HCT116 (cell line): ENCODE data around the gene PHC1. TPM values are rescaled to one million over a fixed set of nuclear protein-coding genes. Genes with fewer than 3 reads are reported as not detected.

Experiments used
- ATAC-seq: fragments of 200-7000 bp; cut with Tn5 transposase; 2 replicates; pipeline ENCODE4 v1.9.1; 2020; ENCODE audit warnings: mild to moderate bottlenecking, moderate library complexity
- BruUV-seq: library from RNA; stranded (reverse); fragments of 400-500 nt; replicated peaks from 2 replicates; lab custom pipeline; 2021; lab: Mats Ljungman, UMichigan
- CTCF ChIA-PET: fragments of 300-600 bp; sonication (Branson Sonifier 250); formaldehyde crosslinking; loops from one replicate; lab custom pipeline; 2021; ENCODE audit warnings: antibody characterized with exemption; lab: Charles Lee
- POLR2A ChIA-PET: fragments of 300-600, 350-600 bp; sonication (Branson Sonifier 250); formaldehyde crosslinking; loops from one replicate; lab custom pipeline; 2021; ENCODE audit warnings: antibody characterized with exemption; lab: Charles Lee
- RAD21 ChIA-PET, 2 experiments: fragments of 300-600 bp; sonication (Branson Sonifier 250); formaldehyde crosslinking; loops; one replicate each; lab custom pipeline; 2023; ENCODE audit warnings: low total read pairs in 2 of 2; ENCODE audit not compliant: uncharacterized antibody in 2 of 2, unreplicated experiment in 2 of 2, low non-redundant PET in 1 of 2; lab: Charles Lee
- DNase-seq: peaks from one replicate; pipeline ENCODE4 v3.0.0-alpha.2; 2010; ENCODE audit warnings: low read depth, low spot score
- H2AFZ ChIP-seq: fragments of 200-600 bp; shearing (Covaris generic), sonication (generic); 2 replicates; pipeline ENCODE4 v1.6.1; 2017; ENCODE audit warnings: low read depth, mixed run types, mixed read lengths, antibody characterized with exemption, low read length; ENCODE audit not compliant: poor library complexity, severe bottlenecking
- H3K27ac ChIP-seq: 2 replicates; pipeline ENCODE4 v1.5.1; 2012; ENCODE audit warnings: low read depth, low read length
- H3K27me3 ChIP-seq: fragments of 200-600 bp; sonication (generic); 2 replicates; pipeline ENCODE4 v1.6.1; 2016; ENCODE audit warnings: mixed run types, low read length, mixed read lengths; ENCODE audit not compliant: insufficient read depth
- H3K36me3 ChIP-seq, 2 experiments: fragments of 200-500 bp in 1 of 2; fragments of 200-600 bp in 1 of 2; sonication (Bioruptor generic) in 1 of 2; sonication (generic) in 1 of 2; 2 replicates each; pipeline versions ENCODE4 v1.5.1 to v1.6.1; 2014 to 2016; ENCODE audit warnings: low read length in 2 of 2, inconsistent platforms in 1 of 2, mixed read lengths in 1 of 2, mixed run types in 1 of 2; ENCODE audit not compliant: insufficient read depth in 2 of 2, control insufficient read depth in 1 of 2
- H3K4me1 ChIP-seq, 2 experiments: fragments of 200-600 bp in 1 of 2; sonication (generic) in 1 of 2; 2 replicates each; pipeline versions ENCODE4 v1.5.1 to v1.6.1; 2012 to 2017; ENCODE audit warnings: low read length in 2 of 2, inconsistent platforms in 1 of 2, mild to moderate bottlenecking in 1 of 2, mixed read lengths in 1 of 2, mixed run types in 1 of 2, moderate library complexity in 1 of 2; ENCODE audit not compliant: insufficient read depth in 2 of 2, control insufficient read depth in 1 of 2
- H3K4me2 ChIP-seq: fragments of 200-600 bp; sonication (generic); 2 replicates; pipeline ENCODE4 v1.6.1; 2017; ENCODE audit warnings: mixed run types, low read length, mixed read lengths
- H3K4me3 ChIP-seq, 2 experiments: fragments of 200-600 bp in 1 of 2; sonication (generic) in 1 of 2; replicated peaks in 1 of 2; 2 replicates each; pipeline ENCODE4 v1.5.1; 2011 to 2016; ENCODE audit warnings: low read length in 2 of 2, control low read depth in 1 of 2, low read depth in 1 of 2, mild to moderate bottlenecking in 1 of 2, mixed read lengths in 1 of 2, mixed run types in 1 of 2
- H3K79me2 ChIP-seq: fragments of 200-600 bp; sonication (generic); 2 replicates; pipeline ENCODE4 v1.6.1; 2017; ENCODE audit warnings: mild to moderate bottlenecking, mixed run types, low read length, moderate library complexity, mixed read lengths; ENCODE audit not compliant: insufficient read depth
- H3K9ac ChIP-seq: fragments of 200-600 bp; sonication (generic); 2 replicates; pipeline ENCODE4 v1.6.1; 2016; ENCODE audit warnings: low read length, mixed read lengths
- H3K9me2 ChIP-seq: fragments of 200-600 bp; sonication (generic), shearing (Covaris generic); 2 replicates; pipeline ENCODE4 v1.6.1; 2017; ENCODE audit warnings: mixed run types, mild to moderate bottlenecking, moderate library complexity; ENCODE audit not compliant: insufficient read depth
- H3K9me3 ChIP-seq, 2 experiments: fragments of 200-500 bp in 1 of 2; fragments of 200-600 bp in 1 of 2; sonication (Bioruptor generic) in 1 of 2; sonication (generic) in 1 of 2; 2 replicates each; pipeline ENCODE4 v1.6.1; 2014 to 2017; ENCODE audit warnings: low read length in 2 of 2, mixed read lengths in 2 of 2, inconsistent platforms in 1 of 2, low read depth in 1 of 2, mild to moderate bottlenecking in 1 of 2, mixed run types in 1 of 2, moderate library complexity in 1 of 2; ENCODE audit not compliant: control insufficient read depth in 1 of 2, insufficient read depth in 1 of 2
- H4K20me1 ChIP-seq: fragments of 200-600 bp; sonication (generic), shearing (Covaris generic); 2 replicates; pipeline ENCODE4 v1.6.1; 2017; ENCODE audit warnings: mixed run types, mild to moderate bottlenecking, moderate library complexity; ENCODE audit not compliant: insufficient read depth
- CBX3 ChIP-seq: IDR thresholded peaks from 2 replicates; pipeline ENCODE4 v1.6.1; 2012; ENCODE audit warnings: low read depth
- CTCF ChIP-seq, 3 experiments: fragments of 200-600 bp in 1 of 3; sonication (generic) in 1 of 3; IDR thresholded peaks in 2 of 3; conservative IDR thresholded peaks in 1 of 3; 2 replicates each; pipeline ENCODE4 v1.5.1; 2012 to 2017; ENCODE audit warnings: low read depth in 2 of 3, low read length in 2 of 3, antibody characterized with exemption in 1 of 3, borderline replicate concordance in 1 of 3, control low read depth in 1 of 3, mild to moderate bottlenecking in 1 of 3, mixed read lengths in 1 of 3, mixed run types in 1 of 3, moderate library complexity in 1 of 3; ENCODE audit not compliant: insufficient read depth in 1 of 3
- EZH2 ChIP-seq: fragments of 200-600 bp; sonication (generic); IDR thresholded peaks from 2 replicates; pipeline ENCODE4 v1.6.1; 2017; ENCODE audit warnings: antibody characterized with exemption, mixed run types
- JUND ChIP-seq: IDR thresholded peaks from 2 replicates; pipeline ENCODE4 v1.6.1; 2012
- POLR2AphosphoS5 ChIP-seq: IDR thresholded peaks from 2 replicates; pipeline ENCODE4 v1.6.1; 2011; ENCODE audit warnings: mild to moderate bottlenecking, low read depth, low read length, moderate library complexity
- SIN3A ChIP-seq: IDR thresholded peaks from 2 replicates; pipeline ENCODE4 v1.6.1; 2012; ENCODE audit warnings: low read depth
- SRF ChIP-seq: IDR thresholded peaks from 2 replicates; pipeline ENCODE4 v1.6.1; 2012; ENCODE audit warnings: low read depth
- ZBTB33 ChIP-seq: IDR thresholded peaks from 2 replicates; pipeline ENCODE4 v1.6.1; 2011; ENCODE audit warnings: mild to moderate bottlenecking, low read length, moderate library complexity; ENCODE audit not compliant: insufficient replicate concordance; ENCODE audit errors: extremely low read depth
- ZFX ChIP-seq: fragments of 450-650 bp; IDR thresholded peaks from 2 replicates; pipeline ENCODE4 v1.6.1; 2017
- intact Hi-C: fragments of 100-400 bp; cut with micrococcal nuclease; formaldehyde crosslinking; loops from 2 replicates; pipeline ENCODE4 v1.10.0; 2022
- total RNA-seq: library from RNA; stranded (reverse); gene quantifications from one replicate; pipeline ENCODE4 v1.2.1, GENCODE V29; 2021; ENCODE audit not compliant: unreplicated experiment

PHC1 gene
- total RNA-seq, 1 experiment from 2014 or later, result 22.8 TPM

- Histone ChIP-seq H3K4me2 (peak overlapping the region; percentile 92), H3K4me1 (peaks cover 3 to 26% of the 10 kb centered on the region in 2 experiments; a peak in 3 of 4 replicates), H2AFZ (peak overlapping the region; percentile 87), H3K9me3 (peaks cover 0 to 3% of the 10 kb centered on the region in 2 experiments; a peak in 1 of 4 replicates), H3K36me3 (peaks cover 11 to 16% of the 10 kb centered on the region in 2 experiments; a peak in 3 of 4 replicates), H3K27me3 (no peaks in the 10 kb centered on the region), H4K20me1 (no peaks in the 10 kb centered on the region; the same call in 1 of the 2 replicates)
- RAD21 ChIA-PET, result no interaction called here
- no peak for ATAC-seq
- intact Hi-C loops, result loop anchor here (5.0 kb wide), 1 partner anchor 97 kb away; no protein-coding TSS in a partner anchor
- BruUV-seq, result TSS peak; percentile 77
- CTCF ChIA-PET, result interaction anchor here (0.8 to 1.3 kb wide), 6 partner anchors 31 to 293 kb away, joined by 3 to 8 read pairs (median 4); no protein-coding TSS in a partner anchor
- no peak for TF ChIP-seq ZFX
- no peak for TF ChIP-seq ZBTB33
- TF ChIP-seq SRF, result no peak
- no peak for TF ChIP-seq POLR2AphosphoS5
- TF ChIP-seq SIN3A, result 0 out of 2 replicates have a peak, but pooled peaks have one; percentile 55
- TF ChIP-seq EZH2, result no peak
- no peak for TF ChIP-seq JUND
- TF ChIP-seq CTCF (IDR thresholded peaks at IDR 0.05 in 2 of 3, conservative IDR thresholded peaks at IDR 0.05 in 1 of 3; ENCODE audit: borderline replicate concordance in 1 of 3, insufficient read depth in 1 of 3, low read depth in 2 of 3, low read length in 2 of 3), result no peak
- peak; percentile 43; the same call in 1 of the 2 replicates for TF ChIP-seq CBX3
- TF ChIP-seq, all 23 proteins: peak for 2
- DNase-seq, result no peak
- peak overlapping the region; percentile 83 for H3K27ac ChIP-seq
- H3K9me2 ChIP-seq, result no peaks in the 10 kb centered on the region
- peak overlapping the region; percentile 88 for H3K9ac ChIP-seq
- POLR2A ChIA-PET, result interaction anchor here (1.0 kb wide), 1 partner anchor 100 kb away, joined by 5 read pairs; no protein-coding TSS in a partner anchor
- H3K79me2 ChIP-seq, result peaks cover 45% of the 10 kb centered on the region
- H3K4me3 ChIP-seq, result peak overlapping the region; percentile 70 to 93
These were observed 35.9 kb downstream of the PHC1 start for GRCh38 chr12:8950221-8950527.
